Epidermal melanocyte (primary cell): ENCODE results near the gene SLC25A1.
"Not testable (repeated sequence)": the region's sequence is repeated elsewhere in the genome, so short reads cannot be mapped to it uniquely, and the experiment has no call there.

Experiments
- DNase-seq: peaks from one replicate; pipeline ENCODE4 v3.0.0; 2011; ENCODE audit warnings: low spot score; ENCODE audit not compliant: insufficient read length

The SLC25A1 gene

DNA sequence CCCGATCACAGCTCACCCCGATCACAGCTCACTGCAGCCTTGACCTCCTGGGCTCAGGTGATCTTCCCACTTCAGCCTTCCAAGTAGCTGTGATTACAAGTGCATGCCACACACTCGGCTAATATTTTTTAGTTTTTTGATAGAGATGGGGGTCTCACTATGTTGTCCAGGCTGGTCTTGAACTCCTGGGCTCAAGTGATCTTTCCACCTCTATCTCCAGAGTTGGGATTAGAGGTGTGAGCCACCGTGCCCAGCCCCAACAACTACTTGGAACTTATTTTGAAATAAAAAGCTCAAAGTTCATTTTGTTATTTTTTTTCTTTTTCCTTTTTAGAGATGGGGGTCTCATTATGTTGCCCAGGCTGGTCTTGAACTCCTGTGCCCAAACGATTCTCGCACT lies 27.8 kb upstream of the SLC25A1 start:
- no peak for DNase-seq

GRCh38 chr22:19204640-19205039 lies 26.1 kb upstream of the SLC25A1 start:
- no peak for DNase-seq

- no peak for DNase-seq
Measured at GRCh38 chr22:19203834-19204233, 25.3 kb upstream of the SLC25A1 start.

GRCh38 chr22:19202799-19203186 lies 24.3 kb upstream of the SLC25A1 start:
- DNase-seq, result not testable (repeated sequence)

- DNase-seq, result no peak
Measured at GRCh38 chr22:19201869-19202798, 23.6 kb upstream of the SLC25A1 start.

GRCh38 chr22:19201130-19201868 lies 22.8 kb upstream of the SLC25A1 start:
- DNase-seq, result no peak

GRCh38 chr22:19199479-19199878 lies 20.9 kb upstream of the SLC25A1 start:
- DNase-seq, result peak; percentile 23

- DNase-seq, result no peak
Measured at GRCh38 chr22:19197997-19198865, 19.7 kb upstream of the SLC25A1 start.

GRCh38 chr22:19196841-19197612 lies 18.5 kb upstream of the SLC25A1 start:
- DNase-seq, result no peak

DNA sequence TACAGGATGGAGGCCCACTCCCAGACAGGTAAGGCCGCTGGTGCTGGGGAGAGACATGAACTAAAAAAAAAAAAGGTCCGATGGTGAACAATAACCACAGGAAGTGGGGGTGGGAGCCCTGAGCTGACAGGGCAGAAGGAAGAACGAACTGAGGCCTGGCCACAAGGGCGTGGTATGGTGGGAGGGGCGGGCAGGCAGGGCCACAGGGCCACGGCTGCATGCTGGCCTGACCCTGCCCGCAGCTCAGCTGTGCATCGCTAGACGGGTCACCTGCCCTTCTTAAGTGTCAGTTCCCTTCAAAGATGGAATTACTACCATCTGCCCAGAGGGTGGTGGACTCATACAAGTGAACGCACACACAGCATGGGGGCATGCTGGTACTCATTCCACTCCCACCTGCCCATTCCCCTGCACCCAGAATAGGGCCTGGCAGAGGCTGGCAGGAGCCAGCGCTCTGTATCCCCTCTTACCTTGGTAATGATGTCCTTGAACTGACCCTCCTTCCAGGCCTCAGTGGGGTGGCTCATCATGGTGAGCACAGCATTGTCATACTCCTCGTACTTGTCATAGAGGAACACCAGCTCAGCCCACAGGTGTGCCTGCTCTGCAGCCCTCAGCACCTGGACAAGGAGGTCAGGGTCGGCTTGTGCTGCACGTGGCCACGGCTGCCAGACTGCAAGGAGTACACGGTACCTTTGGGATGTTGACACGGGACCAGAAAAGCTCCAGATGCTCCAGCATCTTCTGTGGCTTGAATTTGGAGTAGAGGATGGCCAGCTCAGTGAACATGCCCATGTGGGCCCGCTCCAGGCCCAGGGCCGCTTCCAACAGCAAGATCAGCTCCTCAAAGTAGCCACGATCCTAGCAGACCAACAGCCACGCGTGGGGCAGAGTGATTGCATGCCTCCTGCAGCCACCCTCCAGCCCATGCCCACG lies 17.5 kb upstream of the SLC25A1 start:
- no peak for DNase-seq

DNA sequence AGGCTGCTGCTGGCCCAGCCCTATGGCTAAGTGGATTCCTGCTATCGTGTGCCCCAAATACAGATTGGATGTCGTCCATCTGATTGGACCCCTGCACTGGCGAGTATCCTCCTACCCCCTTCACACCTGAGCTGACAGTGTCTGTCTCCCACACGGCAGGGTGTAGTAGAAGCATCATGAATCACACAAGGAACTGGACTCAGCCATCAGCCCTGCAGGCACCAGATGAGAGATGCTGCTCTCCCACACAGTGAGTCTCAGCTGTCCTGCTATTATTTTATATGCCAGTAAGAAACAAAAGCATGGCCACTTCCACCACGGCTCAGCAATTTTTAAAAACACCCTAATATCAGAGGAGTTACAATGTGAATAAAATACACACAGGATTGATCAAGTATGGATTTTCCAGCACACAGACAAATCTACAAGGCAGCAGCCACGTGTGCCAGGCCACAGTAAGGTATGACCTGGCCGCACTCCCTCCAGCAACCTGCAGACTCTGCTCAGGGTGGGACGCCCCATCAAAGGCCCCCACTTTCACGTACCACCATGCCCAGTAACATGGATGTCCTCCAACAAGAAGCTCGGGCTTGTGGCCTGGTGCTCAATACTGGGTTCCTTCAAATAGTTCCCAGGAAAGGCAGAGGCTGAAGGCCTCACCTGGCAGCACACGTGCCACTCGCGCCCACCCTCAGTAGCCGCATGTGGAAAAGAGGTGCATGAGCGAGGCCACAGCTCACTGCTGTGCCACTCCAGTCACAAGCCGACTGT lies 16.4 kb upstream of the SLC25A1 start:
- DNase-seq, result no peak

DNA sequence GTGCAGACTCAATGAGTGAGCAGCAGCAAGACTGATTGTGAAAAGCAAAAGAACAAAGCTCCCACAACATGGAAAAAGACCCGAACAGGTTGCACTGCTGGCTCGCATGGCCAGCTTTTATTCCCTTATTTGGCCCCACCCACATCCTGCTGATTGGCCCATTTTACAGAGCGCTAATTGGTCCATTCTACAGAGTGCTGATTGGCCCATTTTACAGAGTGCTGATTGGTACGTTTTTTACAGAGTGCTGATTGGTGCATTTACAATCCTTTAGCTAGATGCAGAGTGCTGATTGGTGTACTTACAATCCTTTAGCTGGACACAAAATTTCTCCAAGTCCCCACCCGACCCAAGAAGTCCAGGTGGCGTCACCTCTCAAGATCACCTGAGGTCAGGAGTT lies 15.3 kb upstream of the SLC25A1 start:
- DNase-seq, result no peak

GRCh38 chr22:19187716-19188563 lies 9.4 kb upstream of the SLC25A1 start:
- no peak for DNase-seq

DNA sequence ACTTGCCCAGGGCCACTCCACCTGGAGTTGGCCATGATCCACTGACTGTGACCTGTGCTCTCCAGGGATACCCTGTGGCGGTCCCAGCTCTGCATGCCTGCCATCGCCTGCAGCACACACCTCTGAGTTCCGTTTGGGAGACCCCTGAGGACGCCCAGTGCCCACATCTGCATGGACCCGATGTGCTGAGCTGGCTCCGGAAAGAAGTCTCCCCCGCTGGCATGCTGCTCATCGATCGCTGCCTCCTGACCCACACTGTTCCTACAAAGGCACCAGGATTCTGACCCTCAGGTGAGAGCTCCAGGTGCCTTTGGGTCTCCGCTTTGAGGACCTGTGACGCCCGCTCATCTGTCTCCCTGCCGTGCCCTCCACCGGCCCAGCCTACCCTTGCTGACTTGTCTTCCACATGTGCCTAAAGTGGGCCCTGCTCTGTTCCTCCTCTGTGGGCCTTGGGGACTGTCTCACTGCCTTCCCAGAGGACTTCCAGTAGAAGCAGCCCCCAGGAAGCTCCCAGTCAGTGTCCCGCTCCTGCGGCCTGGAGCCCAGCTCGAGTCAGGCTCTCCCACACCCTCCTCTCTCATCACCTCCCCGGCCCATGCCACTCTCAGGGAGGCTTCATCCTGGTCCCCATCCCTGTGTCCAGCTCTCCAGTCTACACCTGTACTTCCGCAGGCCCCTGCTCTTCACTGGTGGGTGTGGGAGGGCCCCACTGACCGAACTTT lies 5.9 kb upstream of the SLC25A1 start:
- no peak for DNase-seq

DNA sequence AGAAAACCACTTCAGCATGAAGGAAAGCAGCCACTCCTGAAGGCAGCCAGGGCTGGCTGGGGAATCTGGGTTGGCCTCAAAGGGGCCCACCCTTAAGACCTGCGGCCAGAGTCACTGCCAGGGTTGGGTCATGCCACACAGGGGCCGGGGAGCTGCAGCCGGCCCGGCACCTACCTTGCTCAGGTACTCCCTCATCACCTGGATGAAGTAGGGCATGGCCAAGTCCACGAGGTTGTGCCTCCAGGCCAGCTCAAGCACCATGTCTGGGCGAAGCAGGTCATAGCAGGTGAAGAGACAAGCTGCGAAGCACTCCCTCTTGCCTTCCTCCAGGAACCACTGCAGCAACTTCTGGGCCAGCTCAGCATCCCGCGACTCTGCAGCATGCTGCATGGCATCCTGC lies 4.7 kb upstream of the SLC25A1 start:
- DNase-seq, result no peak

DNA sequence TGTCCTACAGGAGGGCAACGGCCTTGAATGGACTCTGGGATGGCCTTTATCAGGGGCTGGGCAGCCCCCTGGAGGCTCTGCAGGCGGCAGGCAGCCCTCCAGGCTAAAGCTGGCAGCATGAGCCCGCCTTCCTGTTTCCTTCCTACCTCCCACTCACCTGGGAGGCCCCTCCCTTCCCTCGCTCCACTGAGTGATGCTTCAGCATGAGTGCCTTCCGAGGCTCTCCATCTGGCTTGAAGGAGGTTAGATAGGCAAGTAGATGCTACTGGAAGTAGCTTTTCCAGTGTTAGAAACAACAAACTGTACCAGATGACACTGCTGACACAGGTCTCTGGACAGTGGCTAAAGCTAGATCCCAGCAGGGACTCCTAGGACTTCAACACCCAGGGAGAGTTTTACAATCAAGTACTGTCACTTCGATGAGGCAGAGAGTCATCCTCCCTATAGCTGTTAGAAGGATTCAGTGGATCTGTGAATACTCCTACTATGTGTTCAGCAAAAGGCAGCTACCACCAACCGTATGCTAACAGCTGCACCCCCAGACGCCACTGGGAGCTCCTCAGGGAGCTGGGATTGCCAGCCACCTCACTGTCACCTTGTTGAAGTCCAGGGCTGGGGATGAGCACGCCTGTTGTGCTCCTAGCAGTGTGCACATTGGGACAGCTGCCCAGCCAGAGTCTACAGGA lies 4.1 kb upstream of the SLC25A1 start:
- no peak for DNase-seq
